Breast epithelium (tissue), 3 donors: ENCODE data around the gene CYB5R3.

Experiments used
- CTCF ChIP-seq, 3 donors: fragments of 450-650 bp; IDR thresholded peaks; one replicate each; pipeline ENCODE4 v1.5.1; 2016 to 2017; ENCODE audit warnings: antibody characterized with exemption in 3 of 3, mild to moderate bottlenecking in 3 of 3, moderate library complexity in 3 of 3
- POLR2A ChIP-seq: fragments of 450-650 bp; IDR thresholded peaks from one replicate; pipeline ENCODE4 v1.6.1; 2016; ENCODE audit warnings: antibody characterized with exemption, mild to moderate bottlenecking, moderate library complexity
- POLR2AphosphoS5 ChIP-seq, 3 donors: sonication (generic); formaldehyde crosslinking; IDR thresholded peaks; one replicate each; pipeline ENCODE4 v1.6.1; 2017; ENCODE audit warnings: antibody characterized with exemption in 3 of 3

- TF ChIP-seq CTCF (IDR thresholded peaks at IDR 0.05), result no peak
- peak in 2 of 3 donors; percentile 25 to 43 for TF ChIP-seq POLR2AphosphoS5 (IDR thresholded peaks at IDR 0.05)
- no peak for TF ChIP-seq POLR2A
Measured at GRCh38 chr22:42648368-42649245, 585 bp downstream of the CYB5R3 start.
